Measurements from ENCODE around the gene HSP90AB1.

DNA sequence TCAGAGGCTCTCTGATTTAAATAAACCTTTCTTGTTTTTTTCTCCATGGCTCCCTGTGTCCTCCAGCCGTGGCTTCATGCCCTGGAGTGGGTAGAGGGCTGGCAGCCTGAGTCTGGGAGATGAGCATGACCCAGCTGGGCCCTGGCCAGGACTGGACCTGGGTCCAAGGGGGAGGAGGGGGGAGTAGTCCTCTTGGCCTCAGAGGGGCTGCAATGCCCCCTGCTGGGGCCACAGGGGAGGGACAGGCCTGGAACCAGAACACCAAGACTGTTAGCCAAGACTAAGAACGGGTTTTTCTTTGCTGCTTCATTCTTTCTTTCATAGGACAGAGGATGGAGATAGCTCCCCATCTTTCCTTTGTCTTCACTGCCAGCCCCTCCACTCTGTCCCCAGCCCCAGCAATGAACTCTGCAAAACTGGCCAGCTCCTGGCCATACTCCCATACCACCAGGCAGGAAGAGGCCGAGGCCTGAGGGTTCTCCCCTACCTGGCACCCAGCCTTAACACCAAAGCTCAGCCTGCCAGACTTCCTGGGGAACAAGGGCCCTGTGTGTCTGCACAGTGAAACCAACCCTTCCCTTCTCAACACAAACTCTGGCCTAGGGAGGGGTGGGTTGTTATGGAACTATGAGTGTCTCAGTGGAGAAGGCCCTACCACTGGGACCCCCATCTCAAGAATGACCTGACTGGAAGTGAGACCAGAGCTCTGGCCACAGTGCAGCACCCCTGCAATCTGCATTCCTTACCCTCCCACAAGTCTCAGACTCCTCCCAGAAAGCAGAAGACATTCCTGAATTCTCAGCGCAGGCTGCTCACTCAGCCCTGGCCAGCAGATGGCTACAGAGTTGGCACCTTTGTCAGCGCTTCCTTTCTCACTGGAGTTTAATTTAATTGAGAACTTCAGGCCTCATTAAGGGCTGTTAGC, 12.5 kb upstream of the HSP90AB1 start:
- TF ChIP-seq POLR2AphosphoS5 (IDR thresholded peaks at IDR 0.05; ENCODE audit: low read depth, low read length) (no peak), SIN3A (IDR thresholded peaks at IDR 0.05; ENCODE audit: borderline replicate concordance, insufficient read depth, low read length) (no peak)
